Inflammatory macrophage treated with lipopolysaccharide for 1 hour (primary cell): ENCODE measurements around the gene MEGF11.
"Not testable (repeated sequence)": the region's sequence is repeated elsewhere in the genome, so short reads cannot be mapped to it uniquely, and the experiment has no call there.

Source experiments
- DNase-seq, 2 donors: peaks; one replicate each; pipeline ENCODE4 v3.0.0-alpha.2; 2020 to 2022

The MEGF11 gene

DNA sequence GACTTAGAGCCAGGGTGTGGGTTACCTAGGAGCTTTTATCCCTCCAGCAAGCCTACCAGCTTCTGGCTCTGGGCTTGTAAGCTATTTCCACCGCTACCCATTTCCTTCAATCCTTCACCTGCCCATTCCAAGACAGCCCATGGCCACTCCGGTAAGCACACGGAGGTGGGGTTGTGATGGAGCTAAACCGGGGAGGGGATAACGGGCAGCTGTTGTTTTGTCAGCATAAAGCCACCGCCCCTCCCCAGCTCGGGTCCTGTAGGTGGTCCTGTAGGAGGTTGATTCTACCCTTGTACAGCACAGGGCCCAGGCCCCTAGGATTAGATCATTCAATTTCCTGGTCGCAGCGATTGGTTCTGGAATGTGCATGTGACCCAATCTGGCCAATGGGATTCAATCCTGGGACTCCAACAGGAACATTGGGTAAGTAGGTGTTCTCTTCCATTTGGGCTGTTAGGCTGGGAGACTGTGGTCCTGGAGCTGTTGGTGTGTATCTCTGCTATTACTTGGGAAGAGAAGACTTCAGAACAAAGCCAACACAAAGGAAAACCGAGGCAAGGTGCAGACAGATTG, 233.6 kb downstream of the MEGF11 start:
- no peak for DNase-seq

DNA sequence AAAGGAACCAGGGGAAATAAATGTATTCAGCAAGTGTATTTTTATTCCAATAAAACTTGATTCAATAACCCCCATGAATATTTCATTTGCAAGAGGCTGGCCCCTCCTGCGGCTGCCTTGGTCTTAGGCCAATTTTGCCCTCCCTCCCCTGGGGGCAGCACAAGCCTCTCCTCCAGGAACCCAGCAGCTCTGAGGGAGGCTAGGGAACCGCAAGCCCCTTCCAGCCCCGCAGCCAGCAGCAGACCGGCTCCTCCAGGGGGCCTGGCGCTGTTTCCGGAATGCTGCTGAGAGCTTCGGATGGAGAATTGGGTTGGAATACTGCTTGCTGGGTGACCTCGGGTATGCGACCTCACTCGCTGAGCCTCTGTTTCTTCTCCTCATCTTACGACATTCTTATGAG, 234.2 kb downstream of the MEGF11 start:
- DNase-seq, result no peak

DNA sequence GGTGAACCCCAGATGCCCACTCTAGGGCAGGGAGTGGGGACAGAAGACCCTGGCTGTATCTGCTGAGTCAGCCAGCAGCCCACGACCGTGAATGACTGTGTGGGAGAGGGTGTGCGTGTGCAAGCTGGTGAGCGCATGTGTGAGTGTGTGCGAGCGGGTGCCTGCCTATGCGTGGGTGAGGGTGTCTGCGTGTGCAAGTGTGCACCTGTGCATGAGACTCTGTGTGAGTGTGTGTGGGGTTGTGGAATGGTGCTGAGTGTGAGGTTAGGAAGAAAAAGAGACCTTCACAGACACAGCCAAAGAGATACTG, 235.1 kb downstream of the MEGF11 start:
- no peak for DNase-seq

DNA sequence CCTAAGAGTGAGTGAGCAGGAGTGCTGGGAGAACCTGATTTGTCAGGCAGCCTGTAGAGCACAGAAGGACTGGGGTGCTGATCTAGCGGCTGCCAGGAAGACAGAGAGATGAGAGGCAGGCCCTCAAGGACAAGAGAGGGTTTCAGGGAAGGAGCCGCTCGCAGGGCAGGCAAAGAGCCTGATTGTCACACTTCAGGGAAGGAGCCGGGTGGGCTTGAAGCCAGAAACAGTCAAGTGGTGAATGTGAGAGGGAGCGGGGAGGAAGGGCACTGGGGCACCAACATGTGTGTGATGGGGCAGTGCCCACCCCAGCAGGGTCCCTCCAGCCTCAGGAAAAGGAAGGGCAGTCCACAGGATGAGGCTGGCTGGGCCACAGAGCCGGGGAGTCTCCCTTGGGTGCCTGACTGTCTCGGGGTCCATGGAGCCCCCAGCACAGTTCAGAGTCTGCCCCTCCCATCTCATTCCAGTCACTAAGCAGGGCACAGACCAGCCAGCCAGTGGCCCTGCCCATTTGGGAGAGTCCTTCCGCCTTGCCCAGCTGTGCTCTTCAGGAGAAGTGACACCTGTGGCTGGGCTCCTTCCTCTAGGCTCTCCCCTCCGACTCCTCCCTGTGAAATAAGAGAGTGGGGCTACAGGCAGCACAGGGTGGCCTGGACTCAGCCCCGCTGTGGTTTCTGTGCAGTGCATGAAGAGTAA, 235.6 kb downstream of the MEGF11 start:
- no peak for DNase-seq

DNA sequence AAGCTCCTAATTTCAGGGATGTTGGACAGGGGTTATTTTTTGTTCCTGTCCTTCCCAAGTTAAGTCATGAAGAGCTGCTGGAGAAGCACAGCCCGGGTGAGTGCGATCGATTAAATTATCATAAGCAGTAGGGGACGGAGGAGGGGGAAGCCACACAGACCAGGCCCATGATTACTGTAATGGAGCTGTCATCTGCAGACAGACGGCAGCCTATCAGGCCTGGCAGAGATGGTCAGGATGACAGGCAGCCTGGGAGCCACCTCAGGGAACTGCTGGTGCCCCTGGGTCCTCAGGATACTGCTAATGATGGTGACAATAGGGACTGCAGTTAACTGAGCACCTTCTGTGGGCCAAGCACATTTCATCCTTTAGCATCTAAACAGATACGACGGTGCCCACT, 236.6 kb downstream of the MEGF11 start:
- DNase-seq, result no peak

DNA sequence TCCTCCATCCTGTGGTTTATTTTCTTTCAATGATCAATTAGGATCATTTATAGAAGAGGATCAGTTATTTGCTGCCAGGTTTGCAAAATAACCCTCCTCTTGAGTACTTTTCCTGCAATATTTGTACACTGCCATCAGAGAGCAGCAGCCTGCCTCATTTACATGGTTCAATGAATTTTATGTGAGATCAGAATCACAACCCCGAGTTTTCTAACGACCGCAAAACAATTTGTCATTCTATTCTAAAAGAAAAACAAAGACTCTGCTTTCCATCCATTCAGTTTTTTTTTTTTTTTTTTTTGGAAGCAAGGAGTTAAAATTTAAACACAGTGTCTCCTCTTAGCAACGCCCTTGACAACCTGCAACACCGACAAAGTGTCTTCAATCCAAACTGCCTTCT, 237.4 kb downstream of the MEGF11 start:
- no peak for DNase-seq

DNA sequence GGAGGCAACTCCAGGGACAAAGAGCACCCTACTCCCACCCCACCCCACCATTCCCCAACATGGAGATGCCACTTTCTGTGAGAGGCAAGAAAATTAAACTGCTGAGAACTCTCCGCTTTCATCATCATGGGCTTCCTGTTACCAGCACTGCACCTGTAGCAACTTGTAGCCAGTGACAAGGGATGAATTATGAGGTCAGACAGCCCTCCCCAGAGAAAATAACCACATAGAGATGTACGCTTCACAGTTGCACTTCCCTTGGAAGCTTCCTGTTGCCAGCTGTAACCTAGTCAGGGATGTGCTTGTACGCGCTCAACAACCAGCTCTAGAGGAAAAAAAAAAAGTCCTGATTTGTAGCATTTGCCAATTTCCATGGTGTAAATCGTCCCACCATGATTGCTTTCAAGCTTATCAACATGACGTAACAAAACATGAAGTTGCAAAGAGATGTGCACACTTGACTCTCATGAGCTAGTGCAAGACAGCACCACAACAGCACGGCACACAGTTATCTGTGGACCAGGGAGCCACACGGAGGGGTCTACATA, 238.8 kb downstream of the MEGF11 start:
- no peak for DNase-seq

DNA sequence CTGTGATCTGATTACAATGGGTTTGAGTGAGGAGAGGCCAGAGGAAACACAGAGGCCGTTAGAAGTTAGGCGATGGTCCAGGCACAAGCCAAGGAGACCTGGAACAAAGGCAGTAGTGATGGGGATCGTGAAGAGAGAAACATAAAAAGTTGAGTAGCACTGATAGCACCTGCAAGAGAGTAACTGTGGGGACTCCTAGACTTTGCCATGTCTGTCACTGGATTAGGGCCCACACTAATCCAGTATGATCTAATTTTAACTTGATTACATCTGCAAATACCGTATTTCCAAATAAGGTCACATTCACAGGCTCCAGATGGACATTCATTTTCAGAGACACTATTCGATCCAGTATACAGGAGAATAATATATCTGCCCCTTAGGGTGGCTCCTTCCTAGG, 239.5 kb downstream of the MEGF11 start:
- no peak for DNase-seq

DNA sequence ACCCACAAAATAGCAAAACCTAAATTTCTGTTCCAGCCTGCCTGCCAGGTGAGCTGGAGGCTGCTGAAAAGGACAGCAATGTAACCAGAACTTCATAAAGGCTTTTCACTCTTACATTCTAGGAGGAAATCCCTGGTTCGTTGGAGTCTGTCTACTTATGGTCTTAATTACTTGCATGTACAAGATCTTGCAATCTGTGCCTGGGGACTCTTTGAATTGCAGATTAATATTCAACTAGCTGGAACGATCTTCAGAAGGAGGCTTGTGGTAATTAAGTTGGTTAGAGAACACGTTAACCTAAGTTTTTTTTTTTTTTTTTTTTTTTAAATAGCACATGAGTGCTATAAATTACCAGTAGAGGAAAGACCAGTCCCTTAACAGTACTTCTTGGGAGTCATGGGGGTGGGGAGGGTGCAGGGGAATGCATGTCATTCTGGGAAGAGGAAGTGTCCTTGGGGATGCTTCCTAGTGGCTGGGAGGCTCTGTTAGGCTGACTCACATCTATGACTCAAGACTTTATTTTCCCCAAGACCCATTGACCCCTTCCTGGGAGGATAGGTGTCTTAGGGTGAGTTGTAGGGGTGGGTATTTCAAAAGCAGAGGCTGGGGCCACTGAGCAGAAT, 244.5 kb downstream of the MEGF11 start:
- DNase-seq, result peak; percentile 48 to 66

DNA sequence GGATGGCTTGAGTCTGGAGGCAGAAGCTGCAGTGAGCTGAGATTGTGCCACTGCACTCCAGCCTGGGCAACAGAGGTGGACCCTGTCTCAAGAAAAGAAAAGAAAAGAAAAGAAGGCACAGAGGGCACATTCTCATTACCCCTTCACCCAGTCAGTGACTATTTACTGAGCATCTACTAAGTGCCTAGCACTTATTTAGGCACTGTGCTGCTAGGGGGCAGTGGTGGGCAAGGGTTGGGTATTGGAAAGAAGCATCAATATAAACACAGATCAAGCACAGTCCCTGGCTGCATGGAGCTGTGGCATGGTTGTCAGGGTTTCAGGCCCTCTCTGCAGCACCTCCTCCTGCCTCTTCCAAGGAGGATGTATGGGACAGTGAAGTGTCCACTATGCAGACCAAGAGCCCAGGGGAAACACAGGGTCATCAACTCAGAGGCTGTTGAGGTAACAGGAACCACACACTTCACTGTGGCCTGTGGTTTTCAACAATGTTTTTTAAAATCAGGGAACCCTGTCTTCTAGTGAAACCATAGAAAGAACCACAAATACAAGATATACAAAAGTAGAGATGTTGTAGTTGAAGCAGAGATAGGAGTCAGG, 245.8 kb downstream of the MEGF11 start:
- DNase-seq, result peak in 1 of 2 donors; percentile 15

DNA sequence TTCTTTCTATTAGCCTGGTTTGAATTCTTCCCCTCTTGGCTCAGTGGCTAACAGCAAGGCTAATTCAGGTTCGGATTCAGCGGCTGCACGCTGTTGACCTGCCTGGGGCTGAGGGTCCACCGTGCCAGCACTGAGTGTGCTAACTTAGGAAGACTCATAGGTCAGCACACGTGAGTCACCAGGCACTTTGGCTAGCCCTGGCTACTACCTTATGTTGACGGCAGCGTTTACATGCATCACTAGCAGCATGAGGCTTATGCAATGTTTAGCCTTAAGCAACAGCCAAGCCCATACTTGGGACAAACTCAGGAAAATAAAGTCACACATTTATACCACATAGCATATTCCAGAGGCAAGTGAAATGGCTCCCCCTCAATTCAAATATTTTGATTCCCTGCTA, 246.6 kb downstream of the MEGF11 start:
- DNase-seq, result no peak

DNA sequence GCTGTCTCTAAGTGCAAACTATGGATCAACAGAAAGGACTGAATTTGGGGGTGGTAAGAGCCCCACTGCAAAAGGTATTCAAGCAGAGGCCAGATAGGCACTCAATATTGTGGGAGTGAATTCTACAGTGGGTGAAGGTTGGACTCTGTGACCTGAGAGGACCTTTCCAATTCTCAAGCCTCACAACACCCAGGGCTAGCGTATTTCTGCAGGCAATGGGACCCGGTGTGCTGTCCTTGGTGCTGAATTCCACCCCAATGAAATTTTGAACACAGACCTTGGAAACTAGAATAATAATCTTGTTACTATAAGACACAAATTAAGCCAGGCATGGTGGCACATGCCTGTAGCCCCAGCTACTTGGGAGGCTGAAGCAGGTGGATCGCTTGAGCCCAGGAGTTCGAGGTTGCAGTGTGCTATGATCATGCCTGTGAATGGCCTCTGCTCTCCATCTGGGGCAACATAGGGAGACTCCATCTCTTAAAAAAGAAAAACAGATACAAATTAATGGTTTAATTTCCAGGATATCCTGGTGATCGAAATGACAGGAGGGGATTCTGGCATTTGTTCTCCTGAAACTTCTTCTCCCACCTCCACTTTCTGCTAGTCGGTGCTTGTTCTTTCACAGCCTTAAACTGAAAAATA, 248.8 kb downstream of the MEGF11 start:
- DNase-seq, result peak in 1 of 2 donors; percentile 12

DNA sequence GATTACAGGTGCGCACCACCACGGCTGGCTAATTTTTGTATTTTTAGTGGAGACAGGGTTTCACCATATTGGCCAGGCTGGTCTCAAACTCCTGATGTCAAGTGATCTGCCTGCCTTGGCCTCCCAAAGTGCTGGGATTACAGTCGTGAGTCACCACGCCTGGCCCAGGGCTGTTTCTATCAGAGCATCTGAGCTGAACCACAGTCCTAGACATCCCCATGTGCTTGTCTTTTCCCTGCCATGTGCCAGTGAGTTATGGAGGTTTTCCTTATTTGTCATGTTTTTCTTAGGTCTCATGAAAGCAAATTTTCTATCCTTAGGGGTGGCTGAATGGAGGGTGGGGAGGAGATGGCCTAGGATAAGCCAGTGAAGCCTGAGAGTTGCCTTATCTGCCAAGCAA, 250.4 kb downstream of the MEGF11 start:
- DNase-seq, result not testable (repeated sequence)

DNA sequence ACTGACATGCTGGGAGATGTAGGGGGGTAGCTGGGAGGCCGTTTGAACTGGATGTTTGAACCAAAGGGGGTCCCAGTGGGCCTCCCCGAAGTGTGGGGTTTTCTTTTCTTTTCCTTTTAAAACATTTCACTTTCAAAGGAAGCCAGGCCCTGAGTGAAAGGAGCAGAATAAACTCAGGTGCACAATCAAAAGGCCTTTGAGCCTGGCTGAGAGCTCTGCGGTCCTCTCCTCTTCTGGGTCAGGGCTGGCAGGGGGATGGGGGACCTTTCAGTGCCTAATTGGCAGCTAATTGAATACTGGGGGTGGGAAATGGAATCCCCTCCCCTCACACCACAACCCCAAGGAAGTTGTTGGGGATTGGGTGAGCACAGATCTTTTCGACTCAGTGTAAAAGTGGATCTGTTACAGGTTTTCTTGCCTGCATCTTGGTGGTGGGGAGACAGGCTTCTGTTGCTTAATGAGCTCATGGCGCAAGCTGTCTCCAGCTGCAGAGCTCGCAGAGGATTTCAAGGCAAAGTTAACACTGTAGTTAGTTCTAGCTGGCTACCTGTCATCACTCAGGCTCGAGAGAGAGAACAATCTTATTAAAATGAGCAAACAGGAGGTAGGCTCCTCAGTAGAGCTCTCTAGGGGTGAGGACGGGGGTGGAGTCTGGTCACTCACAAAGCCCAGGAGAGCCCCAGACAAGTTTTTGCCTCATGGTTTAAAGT, 251.7 kb downstream of the MEGF11 start:
- DNase-seq, result no peak

DNA sequence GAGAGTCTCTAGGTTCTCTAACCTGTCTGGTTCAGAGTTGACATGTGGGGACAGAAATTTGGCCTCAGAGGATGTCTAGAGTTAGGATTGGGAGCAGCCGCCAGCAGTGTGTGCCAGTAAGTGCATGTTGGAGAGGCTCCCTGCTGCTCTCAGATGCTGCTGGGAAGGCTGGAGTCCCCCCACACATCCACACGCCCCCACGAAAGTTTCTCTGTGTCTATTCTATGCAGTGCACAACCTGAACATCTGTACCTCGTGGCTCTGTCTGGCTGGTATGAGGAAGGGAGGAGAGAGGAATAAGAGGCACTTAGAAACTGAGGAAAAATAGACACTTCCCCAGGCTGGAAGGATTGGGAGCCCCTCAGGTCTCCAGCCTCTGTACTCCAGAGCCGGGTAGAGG, 252.5 kb downstream of the MEGF11 start:
- no peak for DNase-seq

DNA sequence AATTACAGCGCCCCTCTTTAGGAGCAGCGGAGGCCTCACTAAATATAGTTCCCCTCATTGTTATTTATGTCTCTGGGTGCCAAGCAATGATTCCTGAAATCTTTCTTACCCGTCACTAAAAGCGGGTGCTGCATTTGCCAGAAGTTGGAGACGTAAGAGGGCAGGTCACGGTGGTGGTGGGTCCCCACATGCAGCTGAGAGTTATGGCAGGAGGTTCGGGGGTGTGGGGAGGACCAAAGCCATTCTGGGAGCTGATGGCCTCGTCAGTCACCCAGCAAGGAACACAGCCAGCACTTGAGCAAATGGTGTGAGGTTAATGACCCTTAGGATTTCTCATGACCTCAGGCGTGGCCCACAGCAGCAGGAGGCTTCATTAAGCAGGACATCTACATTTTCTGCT, 255.1 kb downstream of the MEGF11 start:
- no peak for DNase-seq

DNA sequence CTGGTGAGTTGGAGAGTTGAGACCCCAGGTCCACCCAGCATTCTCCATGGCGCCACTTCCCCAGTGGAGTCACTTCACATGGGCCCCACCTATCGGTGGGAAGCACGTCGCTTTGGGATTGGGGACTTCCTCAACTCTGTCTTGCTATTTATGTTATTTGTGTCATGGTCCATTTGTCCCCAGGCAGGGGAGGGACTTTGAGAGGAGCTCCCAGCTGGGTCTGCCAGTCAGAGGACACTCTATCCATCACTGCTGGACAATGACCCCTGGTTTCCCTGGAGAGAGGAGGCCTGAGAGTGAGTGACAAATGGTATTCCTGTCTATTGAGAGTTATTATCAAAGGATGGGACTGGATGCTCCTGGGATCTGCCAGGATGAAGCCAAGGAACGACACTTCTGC, 256.6 kb downstream of the MEGF11 start:
- DNase-seq, result no peak

DNA sequence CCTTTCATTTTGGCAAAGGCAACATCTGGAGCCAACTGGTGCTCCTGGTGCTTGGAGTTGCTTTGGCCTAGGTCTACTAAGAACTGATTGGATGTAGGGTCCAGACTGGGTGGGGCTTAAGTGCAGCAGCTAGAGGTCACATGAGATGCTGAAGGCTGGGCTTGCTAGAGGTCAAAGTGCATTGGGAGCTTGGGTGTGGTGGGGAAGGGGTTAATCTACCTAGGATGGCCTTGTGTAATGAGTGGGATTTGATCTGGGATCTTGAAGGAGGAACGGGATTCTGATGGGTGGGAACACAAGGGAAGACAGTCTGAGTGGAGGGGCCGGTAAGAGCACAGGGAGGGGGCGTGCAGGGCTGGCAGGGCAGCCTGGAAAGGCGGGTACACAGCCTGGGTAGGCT, 258.7 kb downstream of the MEGF11 start:
- no peak for DNase-seq

DNA sequence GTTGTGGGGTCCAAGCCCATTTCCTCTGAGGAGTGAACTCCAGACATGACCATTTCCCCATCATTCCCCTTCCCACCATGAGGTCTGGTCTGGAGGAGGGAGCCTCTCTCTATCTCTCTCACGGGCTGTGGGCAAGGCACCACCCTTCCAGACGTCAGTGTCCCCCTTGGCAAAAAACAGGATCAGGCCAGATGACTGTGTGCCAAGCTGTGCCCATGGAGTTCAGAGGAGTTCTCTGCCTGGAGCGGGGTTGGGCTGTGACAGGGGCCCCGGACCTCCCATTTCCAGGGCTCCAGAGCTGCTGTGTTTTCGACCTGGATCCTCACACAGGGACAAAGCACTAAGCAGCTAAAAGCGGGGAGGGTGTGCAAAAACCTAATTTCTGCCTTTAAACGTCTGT, 259.8 kb downstream of the MEGF11 start:
- DNase-seq, result no peak

DNA sequence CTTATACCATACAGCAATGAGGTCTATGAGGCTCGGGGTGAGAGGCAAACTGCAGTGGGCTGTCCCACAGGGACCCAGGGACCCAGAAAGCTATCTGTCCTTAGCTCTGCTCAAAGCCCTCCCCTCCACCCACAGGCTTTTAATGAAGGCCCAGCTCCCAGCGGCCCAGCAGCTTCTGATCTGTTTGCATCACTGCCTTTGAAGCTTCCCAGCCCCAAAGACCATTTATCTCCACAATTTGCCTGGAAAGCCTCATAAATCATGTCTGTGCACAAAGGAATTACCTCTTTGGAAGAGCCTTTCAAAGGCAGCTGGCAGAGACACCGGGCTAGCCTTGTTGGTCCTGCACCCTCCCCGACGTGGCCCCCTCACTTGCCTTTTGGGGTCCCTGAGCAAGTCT, 260.3 kb downstream of the MEGF11 start:
- DNase-seq, result no peak

DNA sequence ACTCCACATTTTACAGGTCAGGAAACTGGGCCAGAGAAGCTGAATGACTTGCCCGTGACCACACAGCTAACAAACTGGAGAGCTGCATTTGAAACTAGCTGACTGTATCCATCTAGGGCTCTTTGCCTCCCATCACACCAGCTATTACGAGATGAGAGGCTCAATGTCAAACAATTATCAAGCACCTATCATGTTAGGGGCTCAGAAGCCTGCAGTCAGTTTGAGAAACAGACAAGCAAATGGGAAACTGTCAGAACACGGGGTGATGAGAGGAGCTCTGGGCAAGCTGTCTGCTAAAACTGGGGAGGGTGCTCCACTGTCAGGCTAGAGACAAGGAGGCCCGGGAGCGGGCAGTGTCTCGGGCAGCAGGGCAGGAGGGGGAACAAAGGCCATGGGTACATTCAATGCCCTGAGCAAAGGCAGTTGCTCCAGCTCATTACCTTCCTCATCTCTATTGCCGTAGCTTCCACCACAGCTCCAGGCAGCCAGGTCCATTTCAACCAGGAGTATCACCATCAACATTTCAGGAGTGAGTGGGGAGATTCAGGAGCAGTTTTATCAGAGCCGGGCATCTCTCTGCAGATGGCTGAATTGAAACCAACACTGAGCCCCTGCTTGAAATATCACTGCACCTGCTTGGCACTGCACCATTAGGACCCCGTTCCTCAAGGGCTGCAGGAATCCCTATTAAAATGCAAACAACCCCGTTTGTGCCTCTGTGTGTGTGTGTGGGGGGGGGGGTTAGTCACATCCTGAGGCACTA, 261.6 kb downstream of the MEGF11 start:
- DNase-seq, result no peak
